ENCODE data around the gene UBE2Z.

Gene UBE2Z

DNA sequence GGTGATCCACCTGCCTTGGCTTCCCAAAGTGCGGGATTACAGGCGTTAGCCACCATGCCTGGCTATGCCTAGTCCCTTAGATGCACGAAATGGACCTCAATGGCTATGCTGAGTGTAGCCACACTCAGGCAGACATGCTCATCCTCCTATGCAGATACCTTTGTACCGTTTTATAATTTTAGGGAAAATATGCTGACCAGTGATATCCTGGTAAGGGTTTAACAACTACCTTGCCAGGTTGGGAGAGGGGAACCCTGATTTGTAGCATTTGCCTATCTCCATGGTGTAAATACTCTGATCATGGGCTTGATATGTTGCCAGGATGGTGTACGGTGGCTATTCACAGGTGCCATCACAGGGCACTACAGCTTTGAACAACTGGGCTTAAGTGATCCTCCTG is 43.4 kb downstream of the UBE2Z start:
- in situ Hi-C loops (cut with MboI; ENCODE audit: low sequenced_read_pairs), result loop anchor here (10.0 kb wide), 1 partner anchor 73 kb away; no protein-coding TSS in a partner anchor

DNA sequence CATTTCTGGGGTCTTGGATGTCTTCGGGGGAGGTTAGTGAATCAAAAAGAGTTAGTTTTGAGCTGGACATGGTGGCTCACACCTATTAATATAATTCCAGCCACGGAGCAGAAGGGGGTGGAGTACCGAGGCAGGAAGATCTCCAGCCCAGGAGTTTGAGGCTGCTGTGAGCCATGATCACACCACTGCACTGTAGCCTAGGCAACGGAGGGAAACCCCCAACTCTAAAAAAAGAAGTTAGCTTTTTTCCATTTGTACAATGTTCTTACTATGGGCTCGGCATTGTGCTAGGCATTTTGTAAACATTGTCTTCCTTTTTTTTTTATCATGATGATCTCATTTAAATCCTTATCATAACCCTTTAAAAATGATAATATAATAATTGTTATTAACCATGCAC is 44.7 kb downstream of the UBE2Z start:
- in situ Hi-C loops (cut with MboI; ENCODE audit: low sequenced_read_pairs), result loop anchor here (10.0 kb wide), 1 partner anchor 72 kb away; no protein-coding TSS in a partner anchor

DNA sequence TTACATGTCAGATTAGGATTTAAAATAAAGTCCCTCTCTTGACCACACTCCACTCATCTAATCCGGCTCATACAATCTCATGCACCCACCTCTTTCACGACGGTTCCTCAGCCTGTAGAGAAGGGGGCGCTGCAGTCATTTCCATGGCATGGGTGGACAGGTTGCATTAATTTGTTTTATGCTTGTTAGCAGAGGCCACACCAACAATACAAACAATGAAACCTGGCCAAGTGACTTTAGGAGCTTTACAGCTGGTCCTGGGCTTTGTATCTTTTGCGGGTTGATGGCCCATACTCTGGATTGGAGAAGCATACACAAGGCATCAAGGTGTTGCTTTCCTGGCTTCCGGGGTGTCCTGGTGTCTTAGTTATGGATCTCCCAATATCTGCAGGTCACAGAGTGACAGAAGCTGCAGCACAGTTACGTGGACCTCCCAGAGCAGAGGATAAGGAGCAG is 46.1 kb downstream of the UBE2Z start:
- in situ Hi-C loops (cut with MboI; ENCODE audit: low sequenced_read_pairs), result loop anchor here (10.0 kb wide), 1 partner anchor 70 kb away; no protein-coding TSS in a partner anchor

DNA sequence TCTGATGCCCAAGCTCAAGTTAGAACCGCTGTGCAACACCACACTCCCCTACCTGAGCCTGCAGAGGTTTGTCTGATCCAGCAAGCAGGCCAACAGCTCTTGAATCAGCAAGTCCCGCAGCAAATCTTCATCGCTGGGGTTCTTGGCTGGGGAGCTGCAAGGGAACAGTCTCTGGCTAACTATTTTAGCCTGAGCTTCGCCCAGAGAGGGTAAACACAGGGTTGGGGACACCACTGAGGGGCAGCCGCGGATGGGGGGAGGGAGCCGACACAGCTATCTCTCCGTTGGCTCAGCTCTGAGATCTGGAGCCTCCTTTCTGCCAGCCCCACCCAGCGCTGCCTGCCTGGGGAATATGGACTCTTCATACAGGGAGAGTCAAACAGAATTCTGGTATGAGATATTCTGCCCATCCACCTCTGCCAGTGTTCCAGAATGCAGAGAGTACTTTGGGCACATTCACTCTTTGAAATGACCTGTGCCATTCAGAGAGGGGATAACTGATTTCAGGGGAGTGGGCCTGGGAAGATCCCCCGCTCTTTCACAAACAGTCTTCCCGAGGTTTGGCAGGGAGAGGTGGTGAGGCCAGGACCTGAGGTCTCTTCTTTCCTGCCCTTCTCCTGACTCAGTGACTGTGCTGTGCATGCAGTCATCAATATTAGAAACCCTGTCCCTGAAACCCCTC is 52.8 kb downstream of the UBE2Z start:
- in situ Hi-C loops (cut with MboI; ENCODE audit: low sequenced_read_pairs), result no loop called here

DNA sequence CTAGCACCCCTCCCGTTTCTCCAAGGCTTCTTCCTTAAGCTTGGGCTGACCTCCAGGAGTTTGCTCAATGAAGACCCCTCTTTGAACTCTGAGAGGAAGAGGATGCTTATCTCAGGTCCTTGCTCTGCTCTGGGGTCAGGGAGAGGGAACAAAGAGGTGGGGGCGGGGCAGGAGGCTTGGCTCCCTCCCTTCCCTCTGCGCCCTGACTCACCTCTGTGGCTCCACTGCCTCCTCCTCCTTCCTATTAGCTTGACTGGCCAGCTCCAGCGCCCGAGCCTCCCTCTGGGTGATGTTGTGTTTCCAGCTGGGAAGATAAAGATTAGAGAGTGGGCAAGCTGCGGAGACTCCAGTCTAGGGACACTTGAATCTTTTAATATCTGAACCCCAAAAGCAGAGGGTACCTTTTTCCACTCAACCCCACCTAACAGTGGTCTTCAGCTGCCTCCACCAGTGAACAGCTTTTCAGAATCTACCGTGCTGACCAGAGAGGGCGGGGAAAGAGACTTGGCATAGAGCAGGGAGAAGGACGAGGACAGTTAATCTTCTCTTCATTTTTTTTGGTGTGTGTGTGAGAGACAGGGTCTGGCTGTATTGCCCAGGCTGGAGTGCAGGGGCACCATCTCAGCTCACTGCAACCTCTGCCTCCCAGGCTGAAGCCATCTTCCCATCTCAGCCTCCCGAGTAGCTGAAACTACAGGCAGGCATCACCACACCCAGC is 53.5 kb downstream of the UBE2Z start:
- in situ Hi-C loops (cut with MboI; ENCODE audit: low sequenced_read_pairs), result no loop called here

DNA sequence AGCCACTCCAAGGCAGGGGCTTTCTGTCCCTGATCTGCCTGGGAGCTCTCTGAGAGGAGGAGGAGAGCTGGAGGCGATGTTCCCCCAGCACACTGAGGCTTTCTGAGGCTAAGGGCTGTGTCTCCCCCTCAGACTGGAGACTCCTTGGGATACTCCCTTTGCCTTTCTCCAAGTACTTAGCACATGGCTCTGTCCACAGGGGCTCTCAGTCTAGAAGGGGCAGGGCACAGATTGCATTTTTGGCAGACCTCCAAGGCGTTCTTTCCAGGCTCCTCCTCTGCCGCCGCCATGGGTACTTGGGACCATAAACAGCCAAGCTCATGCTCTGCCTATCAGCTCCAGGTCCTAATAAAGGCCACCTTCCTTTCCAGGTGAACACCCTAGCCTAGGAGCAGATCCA is 62.0 kb downstream of the UBE2Z start:
- in situ Hi-C loops (cut with MboI; ENCODE audit: low sequenced_read_pairs), result no loop called here

DNA sequence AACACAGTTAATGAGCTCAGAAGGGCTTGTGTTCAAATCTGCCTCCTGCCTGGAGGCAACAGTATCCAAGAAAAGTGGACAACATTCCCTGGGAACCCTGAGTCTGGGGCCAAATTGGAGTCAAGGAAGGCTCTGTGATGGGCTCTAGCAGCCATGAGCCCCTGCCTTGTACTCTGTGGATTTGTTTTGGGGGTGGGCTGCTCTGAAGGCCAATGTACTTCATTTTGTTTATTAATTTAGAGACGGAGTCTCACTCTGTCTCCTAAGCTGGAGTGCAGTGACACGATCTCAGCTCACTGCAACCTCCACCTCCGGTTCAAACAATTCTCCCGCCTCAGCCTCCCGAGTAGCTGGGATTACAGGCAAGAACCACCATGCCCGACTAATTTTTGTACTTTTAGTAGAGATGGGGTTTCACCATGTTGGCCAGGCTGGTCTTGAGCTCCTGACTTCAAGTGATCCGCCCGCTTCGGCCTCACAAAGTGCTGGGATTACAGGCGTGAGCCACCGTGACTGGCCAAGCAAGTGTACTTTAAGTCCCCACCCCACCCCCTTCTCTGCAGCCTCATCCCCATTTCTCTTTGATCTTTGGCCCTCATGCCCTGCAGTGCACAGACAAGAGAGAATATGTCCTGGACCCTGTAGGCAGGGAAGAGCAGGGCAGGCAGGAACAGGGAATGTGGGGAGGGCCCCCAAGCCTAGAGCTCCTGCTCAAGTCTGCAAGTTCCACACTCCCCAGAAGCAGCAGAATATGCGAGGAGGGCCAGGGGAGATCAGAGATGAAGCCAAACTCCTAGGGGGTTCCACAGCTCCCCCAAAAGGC is 62.9 kb downstream of the UBE2Z start:
- in situ Hi-C loops (cut with MboI; ENCODE audit: low sequenced_read_pairs), result no loop called here

DNA sequence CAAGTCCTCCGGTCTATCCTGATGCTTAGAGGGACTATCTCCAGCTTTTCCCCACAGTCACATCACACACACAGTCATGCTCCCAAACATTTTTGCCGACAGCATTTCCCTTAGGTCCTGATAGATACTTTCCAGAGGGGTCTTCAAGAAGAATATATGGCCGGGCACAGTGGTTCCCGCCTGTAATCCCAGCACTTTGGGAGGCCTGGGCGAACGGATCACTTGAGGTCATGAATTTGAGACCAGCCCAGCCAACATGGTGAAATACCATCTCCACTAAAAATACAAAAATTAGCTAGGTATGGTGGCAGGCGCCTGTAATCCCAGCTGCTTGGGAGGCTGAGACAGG is 64.5 kb downstream of the UBE2Z start:
- in situ Hi-C loops (cut with MboI; ENCODE audit: low sequenced_read_pairs), result no loop called here

DNA sequence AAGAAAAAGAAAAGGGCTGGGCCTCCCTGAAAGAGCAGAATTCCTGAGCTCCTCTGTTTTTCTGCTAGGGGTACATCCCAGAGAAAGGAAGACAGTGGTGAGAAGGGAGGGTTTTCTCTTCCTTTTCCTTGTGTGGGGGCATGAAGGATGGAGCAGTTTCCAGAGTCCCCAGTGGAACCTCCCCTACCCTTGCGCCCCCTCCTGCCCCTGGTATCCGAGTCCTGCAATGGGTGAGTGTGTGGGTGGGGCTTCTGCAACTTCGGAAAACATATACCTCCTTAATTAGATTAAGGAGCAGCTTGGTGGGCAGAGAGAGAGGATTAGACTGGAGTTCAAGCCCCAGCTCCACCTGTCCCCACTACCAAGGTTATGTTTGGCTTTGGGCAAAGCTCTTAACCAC is 65.6 kb downstream of the UBE2Z start:
- in situ Hi-C loops (cut with MboI; ENCODE audit: low sequenced_read_pairs), result no loop called here
